Urinary bladder (tissue), 4 donors: ENCODE data around the gene PANK4. TPM values are rescaled to one million over a fixed set of nuclear protein-coding genes. Genes with fewer than 3 reads are reported as not detected.

Experiments used
- DNase-seq: peaks from one replicate; pipeline ENCODE4 v3.0.0-alpha.2; 2015; ENCODE audit errors: extremely low spot score
- H3K27ac ChIP-seq: one replicate; pipeline ENCODE4 v1.5.1; 2013; ENCODE audit warnings: low read depth, mild to moderate bottlenecking, moderate library complexity
- H3K36me3 ChIP-seq: one replicate; pipeline ENCODE4 v1.6.1; 2013; ENCODE audit warnings: mild to moderate bottlenecking, moderate library complexity; ENCODE audit not compliant: insufficient read depth
- H3K4me1 ChIP-seq: one replicate; pipeline ENCODE4 v1.6.1; 2013; ENCODE audit warnings: mild to moderate bottlenecking, moderate library complexity; ENCODE audit not compliant: insufficient read depth
- H3K4me3 ChIP-seq: one replicate; pipeline ENCODE4 v1.5.1; 2013; ENCODE audit warnings: low read depth, low read length
- WGBS: extraction: QIAGEN DNeasy Blood & Tissue Kit; methylation state at CpG from one replicate; pipeline ENCODE4 v1.1.7; 2013; 5-methylcytosine and 5-hydroxymethylcytosine counted together
- polyA plus RNA-seq: library from polyadenylated mRNA; stranded (reverse); fragments of 200-250 nt; gene quantifications from one replicate; pipeline ENCODE4 v1.2.3, GENCODE V29; 2013
- total RNA-seq: library from RNA; depleted of rRNA; stranded (reverse); fragments of >200 nt; gene quantifications from one replicate; pipeline ENCODE4 v1.2.3, GENCODE V29; 2014
- donor health status: healthy with polysubstance abuse.
- donor health status: healthy.

The PANK4 gene
- total and polyA plus RNA-seq, 2 donors: 19.2 to 28.6 TPM

GRCh38 chr1:2513939-2514652 lies 12.3 kb downstream of the PANK4 start:
- Histone ChIP-seq H3K4me1 (no peaks in the 10 kb centered on the region), H3K4me3 (no peak overlapping the region), H3K36me3 (peaks cover 24% of the 10 kb centered on the region), H3K27ac (no peak overlapping the region)
- no peak for DNase-seq
- 93% methylated on average over 43 of the region's 43 CpGs for WGBS

GRCh38 chr1:2512862-2513421 lies 13.5 kb downstream of the PANK4 start:
- H3K4me1 ChIP-seq: no peaks in the 10 kb centered on the region
- WGBS: 91% methylated on average over 31 of the region's 31 CpGs
- DNase-seq: no peak
- H3K4me3 ChIP-seq: no peak overlapping the region
- H3K36me3 ChIP-seq: peaks cover 24% of the 10 kb centered on the region
- H3K27ac ChIP-seq: no peak overlapping the region

- Histone ChIP-seq H3K4me3 (no peak overlapping the region), H3K4me1 (no peaks in the 10 kb centered on the region), H3K27ac (no peak overlapping the region), H3K36me3 (peaks cover 17% of the 10 kb centered on the region)
- WGBS: 92% methylated on average over 27 of the region's 27 CpGs
- no peak for DNase-seq
Measured at GRCh38 chr1:2510366-2511155, 15.8 kb downstream of the PANK4 start.

- WGBS: 92% methylated on average over 11 of the region's 11 CpGs
- H3K36me3 ChIP-seq: peaks cover 17% of the 10 kb centered on the region
- DNase-seq: no peak
Measured at GRCh38 chr1:2509589-2509988, 16.8 kb downstream of the PANK4 start.

GRCh38 chr1:2508751-2509150 lies 17.6 kb downstream of the PANK4 start:
- peaks cover 17% of the 10 kb centered on the region for H3K36me3 ChIP-seq
- whole genome bisulfite sequencing: 92% methylated on average over 29 of the region's 29 CpGs
- no peak for DNase-seq
- H3K4me3 ChIP-seq: no peak overlapping the region
- no peak overlapping the region for H3K27ac ChIP-seq
- H3K4me1 ChIP-seq: no peaks in the 10 kb centered on the region

More at GRCh38 chr1:2509589-2509988, 16.8 kb downstream of the PANK4 start:
- Histone ChIP-seq H3K4me1 (no peaks in the 10 kb centered on the region), H3K4me3 (no peak overlapping the region), H3K27ac (no peak overlapping the region)

GRCh38 chr1:2508180-2508579 lies 18.2 kb downstream of the PANK4 start:
- Histone ChIP-seq H3K36me3 (peaks cover 17% of the 10 kb centered on the region), H3K4me1 (no peaks in the 10 kb centered on the region), H3K27ac (no peak overlapping the region), H3K4me3 (no peak overlapping the region)
- DNase-seq: no peak
- WGBS: 87% methylated on average over 24 of the region's 24 CpGs

- Histone ChIP-seq H3K27ac (no peak overlapping the region), H3K4me3 (no peak overlapping the region), H3K36me3 (peaks cover 17% of the 10 kb centered on the region), H3K4me1 (no peaks in the 10 kb centered on the region)
- WGBS: 84% methylated on average over 6 of the region's 6 CpGs
- no peak for DNase-seq
Measured at GRCh38 chr1:2507744-2508155, 18.6 kb downstream of the PANK4 start.

GRCh38 chr1:2506901-2507565 lies 19.4 kb downstream of the PANK4 start:
- no peak overlapping the region for H3K4me3 ChIP-seq
- DNase-seq: no peak
- no peaks in the 10 kb centered on the region for H3K4me1 ChIP-seq
- no peak overlapping the region for H3K27ac ChIP-seq
- peaks cover 17% of the 10 kb centered on the region for H3K36me3 ChIP-seq
- 53% methylated on average over 15 of the region's 15 CpGs for WGBS

GRCh38 chr1:2506007-2506860 lies 20.2 kb downstream of the PANK4 start:
- Histone ChIP-seq H3K4me3 (no peak overlapping the region), H3K36me3 (peaks cover 11% of the 10 kb centered on the region), H3K4me1 (no peaks in the 10 kb centered on the region), H3K27ac (no peak overlapping the region)
- no peak for DNase-seq
- 65% methylated on average over 30 of the region's 30 CpGs for WGBS

GRCh38 chr1:2505461-2505994 lies 20.9 kb downstream of the PANK4 start:
- no peaks in the 10 kb centered on the region for H3K4me1 ChIP-seq
- H3K27ac ChIP-seq: no peak overlapping the region
- no peak overlapping the region for H3K4me3 ChIP-seq
- WGBS: 57% methylated on average over 21 of the region's 21 CpGs
- peaks cover 4% of the 10 kb centered on the region for H3K36me3 ChIP-seq
- DNase-seq: no peak

GRCh38 chr1:2504949-2505272 lies 21.5 kb downstream of the PANK4 start:
- WGBS: 32% methylated on average over 22 of the region's 22 CpGs
- DNase-seq: no peak
- Histone ChIP-seq H3K4me1 (no peaks in the 10 kb centered on the region), H3K27ac (no peak overlapping the region), H3K4me3 (no peak overlapping the region), H3K36me3 (peaks cover 3% of the 10 kb centered on the region)

GRCh38 chr1:2504225-2504948 lies 22.0 kb downstream of the PANK4 start:
- peaks cover 3% of the 10 kb centered on the region for H3K36me3 ChIP-seq
- H3K27ac ChIP-seq: no peak overlapping the region
- DNase-seq: no peak
- no peak overlapping the region for H3K4me3 ChIP-seq
- WGBS: 53% methylated on average over 36 of the region's 36 CpGs
- H3K4me1 ChIP-seq: no peaks in the 10 kb centered on the region
